GM18951 (cell line): ENCODE measurements around the gene ZNF532.
"Not testable (repeated sequence)": the region's sequence is repeated elsewhere in the genome, so short reads cannot be mapped to it uniquely, and the experiment has no call there.

Experiments
- POLR2A ChIP-seq: IDR thresholded peaks from 4 replicates; pipeline ENCODE4 v1.6.1; 2011; ENCODE audit warnings: mild to moderate bottlenecking; ENCODE audit not compliant: insufficient read length, insufficient read depth; ENCODE audit errors: extremely low read depth
- in situ Hi-C: fragments of 300-500 bp; cut with MboI; formaldehyde crosslinking; loops from one replicate; pipeline ENCODE4 v1.12.0; 2022; ENCODE audit warnings: low sequenced_read_pairs, mixed read lengths, inconsistent platforms; ENCODE audit not compliant: unreplicated experiment

The ZNF532 gene, protein sequence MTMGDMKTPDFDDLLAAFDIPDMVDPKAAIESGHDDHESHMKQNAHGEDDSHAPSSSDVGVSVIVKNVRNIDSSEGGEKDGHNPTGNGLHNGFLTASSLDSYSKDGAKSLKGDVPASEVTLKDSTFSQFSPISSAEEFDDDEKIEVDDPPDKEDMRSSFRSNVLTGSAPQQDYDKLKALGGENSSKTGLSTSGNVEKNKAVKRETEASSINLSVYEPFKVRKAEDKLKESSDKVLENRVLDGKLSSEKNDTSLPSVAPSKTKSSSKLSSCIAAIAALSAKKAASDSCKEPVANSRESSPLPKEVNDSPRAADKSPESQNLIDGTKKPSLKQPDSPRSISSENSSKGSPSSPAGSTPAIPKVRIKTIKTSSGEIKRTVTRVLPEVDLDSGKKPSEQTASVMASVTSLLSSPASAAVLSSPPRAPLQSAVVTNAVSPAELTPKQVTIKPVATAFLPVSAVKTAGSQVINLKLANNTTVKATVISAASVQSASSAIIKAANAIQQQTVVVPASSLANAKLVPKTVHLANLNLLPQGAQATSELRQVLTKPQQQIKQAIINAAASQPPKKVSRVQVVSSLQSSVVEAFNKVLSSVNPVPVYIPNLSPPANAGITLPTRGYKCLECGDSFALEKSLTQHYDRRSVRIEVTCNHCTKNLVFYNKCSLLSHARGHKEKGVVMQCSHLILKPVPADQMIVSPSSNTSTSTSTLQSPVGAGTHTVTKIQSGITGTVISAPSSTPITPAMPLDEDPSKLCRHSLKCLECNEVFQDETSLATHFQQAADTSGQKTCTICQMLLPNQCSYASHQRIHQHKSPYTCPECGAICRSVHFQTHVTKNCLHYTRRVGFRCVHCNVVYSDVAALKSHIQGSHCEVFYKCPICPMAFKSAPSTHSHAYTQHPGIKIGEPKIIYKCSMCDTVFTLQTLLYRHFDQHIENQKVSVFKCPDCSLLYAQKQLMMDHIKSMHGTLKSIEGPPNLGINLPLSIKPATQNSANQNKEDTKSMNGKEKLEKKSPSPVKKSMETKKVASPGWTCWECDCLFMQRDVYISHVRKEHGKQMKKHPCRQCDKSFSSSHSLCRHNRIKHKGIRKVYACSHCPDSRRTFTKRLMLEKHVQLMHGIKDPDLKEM (N-terminal part only)

GRCh38 chr18:58864146-58865032 is at the start of gene ZNF532:
TSS of gene ZNF532 (plus strand) at chr18:58864877. CDS start in a region left out here.
- in situ Hi-C loops, result no loop called here
- TF ChIP-seq POLR2A, result no peak

DNA sequence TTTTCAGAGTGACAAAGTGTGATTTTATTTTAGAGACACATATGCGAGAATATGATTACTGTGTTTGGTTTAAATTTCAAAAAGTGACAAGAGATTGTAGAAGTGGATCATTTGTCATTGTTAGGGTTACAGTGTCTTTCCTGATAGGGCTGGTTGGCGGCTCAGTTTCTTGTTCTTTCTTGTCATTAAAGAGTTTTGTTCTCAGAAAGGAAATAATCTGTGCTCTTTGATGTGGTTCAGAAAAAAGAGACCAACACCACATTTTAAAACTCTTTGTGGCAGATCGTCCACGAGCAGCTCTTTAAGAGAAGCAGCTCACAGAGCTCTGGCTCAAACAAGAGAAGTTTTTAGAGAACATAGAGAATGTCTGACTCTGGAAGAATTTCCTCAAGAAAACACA is 45.6 kb upstream of the ZNF532 start:
- in situ Hi-C loops, result no loop called here
- no peak for TF ChIP-seq POLR2A

DNA sequence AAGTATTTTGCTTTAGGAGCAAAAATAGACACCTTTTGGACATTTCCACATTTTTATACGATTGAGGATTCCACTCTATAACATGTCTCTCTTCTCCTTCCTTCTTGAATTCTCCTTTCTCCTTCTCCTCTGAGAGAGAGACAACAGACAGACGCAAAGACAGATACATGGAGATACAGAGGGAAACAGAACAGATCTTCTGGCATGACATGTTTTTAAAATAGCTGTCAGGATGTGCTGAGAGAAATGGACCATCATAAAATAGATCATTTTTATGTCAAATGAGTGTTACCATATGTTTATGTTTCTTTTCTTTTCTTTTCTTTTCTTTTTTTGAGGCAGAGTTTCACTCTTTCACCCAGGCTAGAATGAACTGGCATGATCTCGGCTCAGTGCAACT is 44.4 kb upstream of the ZNF532 start:
- no peak for TF ChIP-seq POLR2A
- in situ Hi-C loops, result no loop called here

DNA sequence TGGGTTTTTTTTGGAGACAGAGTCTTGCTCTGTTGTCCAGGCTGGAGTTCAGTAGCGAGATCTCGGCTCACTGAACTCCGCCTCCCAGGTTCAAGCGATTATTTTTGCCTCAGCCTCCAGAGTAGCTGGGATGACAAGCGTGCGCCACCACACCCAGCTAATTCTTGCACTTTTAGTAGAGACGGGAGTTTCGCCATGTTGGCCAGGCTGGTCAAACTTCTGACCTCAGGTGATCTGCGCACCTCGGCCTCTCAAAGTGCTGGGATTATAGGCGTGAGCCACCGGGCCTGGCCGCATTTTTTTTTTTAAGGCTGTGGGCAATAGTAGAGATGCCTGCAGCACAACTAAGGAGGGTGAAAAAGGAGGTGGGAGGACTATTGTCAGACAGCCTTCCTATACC is 41.7 kb upstream of the ZNF532 start:
- TF ChIP-seq POLR2A, result no peak
- in situ Hi-C loops, result no loop called here

DNA sequence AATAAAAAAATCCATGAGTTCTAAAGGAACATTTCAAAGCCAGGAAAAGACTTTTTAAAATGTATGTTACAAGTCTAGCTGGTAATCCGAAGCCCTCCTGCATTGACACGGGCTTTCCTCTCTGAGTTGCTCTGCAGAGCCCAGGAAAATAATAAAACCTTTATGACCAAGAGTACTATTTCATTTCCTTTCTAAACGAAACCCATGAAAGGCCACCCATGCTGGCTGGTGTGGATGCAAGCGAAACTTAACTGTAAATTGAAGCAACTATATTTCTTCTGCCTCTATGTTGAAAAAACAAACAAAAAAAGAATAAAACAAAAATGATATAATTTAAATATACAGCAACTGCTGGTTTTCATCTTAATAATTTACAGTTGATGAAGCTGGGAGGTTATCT is 41.3 kb upstream of the ZNF532 start:
- in situ Hi-C loops, result no loop called here
- no peak for TF ChIP-seq POLR2A

- in situ Hi-C loops, result not testable (repeated sequence)
Observed at GRCh38 chr18:58826926-58827325, 37.8 kb upstream of the ZNF532 start.

- in situ Hi-C loops, result no loop called here
- TF ChIP-seq POLR2A, result no peak
Observed at GRCh38 chr18:58827428-58827827, 37.2 kb upstream of the ZNF532 start.

- in situ Hi-C loops, result no loop called here
- no peak for TF ChIP-seq POLR2A
Observed at GRCh38 chr18:58827886-58828285, 36.8 kb upstream of the ZNF532 start.

GRCh38 chr18:58828399-58829121 is 36.1 kb upstream of the ZNF532 start:
- TF ChIP-seq POLR2A, result no peak
- in situ Hi-C loops, result no loop called here

DNA sequence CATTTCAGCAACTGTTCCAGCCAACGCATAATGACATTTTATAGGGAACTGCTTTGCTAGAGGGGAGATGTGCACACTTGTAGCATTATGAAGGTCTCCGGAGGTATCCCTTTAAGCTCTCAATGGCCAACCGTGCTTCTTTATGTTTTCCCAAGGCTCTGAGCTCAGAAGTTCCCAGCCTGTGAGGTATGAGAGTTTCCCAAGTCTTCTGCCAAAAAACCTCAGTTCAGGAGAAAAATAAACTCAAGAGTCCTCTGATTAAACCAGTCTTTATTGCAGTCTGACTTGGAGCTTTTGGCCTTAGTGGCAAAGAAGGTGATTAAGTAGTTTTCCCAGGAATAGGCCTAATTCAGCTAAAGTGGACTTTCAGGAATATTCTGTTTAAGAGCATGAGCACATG is 35.4 kb upstream of the ZNF532 start:
- no peak for TF ChIP-seq POLR2A
- in situ Hi-C loops, result no loop called here

GRCh38 chr18:58829886-58830285 is 34.8 kb upstream of the ZNF532 start:
- in situ Hi-C loops, result not testable (repeated sequence)

GRCh38 chr18:58831606-58832005 is 33.1 kb upstream of the ZNF532 start:
- TF ChIP-seq POLR2A, result no peak
- in situ Hi-C loops, result no loop called here
